ENCODE data around the gene RALB. TPM values are rescaled to one million over a fixed set of nuclear protein-coding genes. Genes with fewer than 3 reads are reported as not detected.

The RALB gene
- total RNA-seq, 1 experiment from 2014 or later: 17.1 TPM

- TF ChIP-seq PRDM15 (CRISPR knock-in tag; IDR thresholded peaks at IDR 0.05): no peak
These were observed at the start of gene RALB (continued) for GRCh38 chr2:120252225-120253020.

- Mint-ChIP-seq H3K36me3 (peaks cover 3% of the 10 kb centered on the region; the same call in 1 of the 2 replicates), H3K27me3 (ENCODE audit: low read depth) (no peaks in the 10 kb centered on the region; the same call in 1 of the 2 replicates), H3K4me3 (no peak overlapping the region), H3K27ac (no peak overlapping the region), H3K4me1 (peaks cover 4% of the 10 kb centered on the region), H3K9me3 (peaks cover 9% of the 10 kb centered on the region)
- DNase-seq (ENCODE audit: low spot score) (no peak), ATAC-seq (no peak)
- ChIA-PET CTCF (interaction anchor here (0.6 to 2.2 kb wide), 9 partner anchors 8 to 318 kb away, joined by 3 to 17 read pairs (median 4); no protein-coding TSS in a partner anchor), POLR2A (no interaction called here)
- TF ChIP-seq ZNF671 (CRISPR knock-in tag; IDR thresholded peaks at IDR 0.05) (no peak), ZNF138 (CRISPR knock-in tag; conservative IDR thresholded peaks at IDR 0.05) (no peak), AR (CRISPR knock-in tag; IDR thresholded peaks at IDR 0.05) (no peak), TEAD1 (CRISPR knock-in tag; IDR thresholded peaks at IDR 0.05) (no peak), CREM (CRISPR knock-in tag; IDR thresholded peaks at IDR 0.05) (no peak), SMAD3 (CRISPR knock-in tag; IDR thresholded peaks at IDR 0.05; ENCODE audit: borderline replicate concordance) (no peak), ZNF219 (CRISPR knock-in tag; IDR thresholded peaks at IDR 0.05; ENCODE audit: borderline replicate concordance) (no peak), JAZF1 (CRISPR knock-in tag; IDR thresholded peaks at IDR 0.05) (no peak), SOX15 (CRISPR knock-in tag; IDR thresholded peaks at IDR 0.05) (no peak), ZNF532 (CRISPR knock-in tag; IDR thresholded peaks at IDR 0.05; ENCODE audit: borderline replicate concordance) (no peak), NR1H2 (CRISPR knock-in tag; IDR thresholded peaks at IDR 0.05) (no peak), PREB (CRISPR knock-in tag; IDR thresholded peaks at IDR 0.05; ENCODE audit: borderline replicate concordance) (no peak), ZNF281 (CRISPR knock-in tag; IDR thresholded peaks at IDR 0.05) (no peak), STAT6 (CRISPR knock-in tag; conservative IDR thresholded peaks at IDR 0.05; ENCODE audit: low read depth) (no peak), NFATC4 (CRISPR knock-in tag; IDR thresholded peaks at IDR 0.05) (no peak)
These were observed 49.2 kb upstream of the RALB start for GRCh38 chr2:120203251-120204021.
